LNCaP clone FGC (cell line): Measurements from ENCODE around the gene ZBTB2.

ENCODE experiments used
- DNase-seq: peaks from one replicate; pipeline ENCODE4 v3.0.0-alpha.2; 2011; ENCODE audit warnings: low read depth
- H3K4me3 ChIP-seq: 2 replicates; pipeline ENCODE4 v1.5.1; 2011; ENCODE audit warnings: mild to moderate bottlenecking, low read depth, low read length, control low read depth
- CTCF ChIP-seq: IDR thresholded peaks from 2 replicates; pipeline ENCODE4 v1.5.1; 2012; ENCODE audit warnings: mild to moderate bottlenecking; ENCODE audit not compliant: control insufficient read depth, insufficient read depth; ENCODE audit errors: extremely low read depth

The ZBTB2 gene

GRCh38 chr6:151391471-151392413, at the start of gene ZBTB2:
ZBTB2 (minus strand) TSS chr6:151391559; CDS start chr6:151373637, 17,922 bp downstream.
- H3K4me3 ChIP-seq = peak within 1 kb of the TSS; percentile 80
- DNase-seq = no peak
- no peak for TF ChIP-seq CTCF

- peak; percentile 23; the same call in 1 of the 2 replicates for TF ChIP-seq CTCF
- H3K4me3 ChIP-seq = no peak overlapping the region
- no peak for DNase-seq
Observed at GRCh38 chr6:151440930-151441329, 49.6 kb upstream of the ZBTB2 start.

GRCh38 chr6:151440498-151440897, 49.1 kb upstream of the ZBTB2 start:
- H3K4me3 ChIP-seq = no peak overlapping the region
- TF ChIP-seq CTCF = no peak
- no peak for DNase-seq

- no peak for TF ChIP-seq CTCF
Observed at GRCh38 chr6:151437401-151437800, 46.0 kb upstream of the ZBTB2 start.

GRCh38 chr6:151436802-151437201, 45.4 kb upstream of the ZBTB2 start:
- no peak for TF ChIP-seq CTCF
- no peak for DNase-seq
- no peak overlapping the region for H3K4me3 ChIP-seq

More at GRCh38 chr6:151437401-151437800, 46.0 kb upstream of the ZBTB2 start:
- H3K4me3 ChIP-seq = no peak overlapping the region
- no peak for DNase-seq

GRCh38 chr6:151436300-151436699, 44.9 kb upstream of the ZBTB2 start:
- DNase-seq = no peak
- H3K4me3 ChIP-seq = no peak overlapping the region
- no peak for TF ChIP-seq CTCF
